B cell (primary cell): ENCODE data around the gene SKAP1. TPM values are rescaled to one million over a fixed set of nuclear protein-coding genes. Genes with fewer than 3 reads are reported as not detected.

Source experiments
- ATAC-seq: fragments of 200-7000 bp; cut with Tn5 transposase; one replicate; pipeline ENCODE4 v1.10.0; 2021; ENCODE audit warnings: low read depth, mild to moderate bottlenecking, moderate number of reproducible peaks, moderate library complexity
- CTCF ChIA-PET: fragments of 350-600 bp; sonication (Branson Sonifier 250); formaldehyde crosslinking; loops from one replicate; lab custom pipeline; 2021; ENCODE audit warnings: antibody characterized with exemption, inconsistent platforms; lab: Charles Lee
- POLR2A ChIA-PET: fragments of 350-600 bp; sonication (Branson Sonifier 250); formaldehyde crosslinking; loops from one replicate; lab custom pipeline; 2021; ENCODE audit warnings: antibody characterized with exemption; lab: Charles Lee
- DNase-seq: peaks from one replicate; pipeline ENCODE4 v3.0.0; 2013
- H2AFZ ChIP-seq: 2 replicates; pipeline ENCODE4 v1.6.1; 2012; ENCODE audit warnings: mild to moderate bottlenecking, low read depth, low read length; ENCODE audit not compliant: insufficient read depth, poor library complexity, severe bottlenecking
- H3K27ac ChIP-seq, 2 donors: 1 replicate in 1 of 2; 2 replicates in 1 of 2; pipeline ENCODE4 v1.5.1; 2012 to 2013; ENCODE audit warnings: low read length in 2 of 2, mild to moderate bottlenecking in 2 of 2, moderate library complexity in 1 of 2
- H3K27me3 ChIP-seq, 4 experiments: fragments of 200-600 bp in 1 of 4; sonication (generic) in 1 of 4; replicated peaks in 1 of 4; 1 replicate in 2 of 4; 2 replicates in 2 of 4; pipeline versions ENCODE4 v1.6.1 to v1.7.0; 2013 to 2016; ENCODE audit warnings: low read length in 3 of 4, mild to moderate bottlenecking in 2 of 4, mixed read lengths in 1 of 4, moderate library complexity in 1 of 4; ENCODE audit not compliant: insufficient read depth in 4 of 4, control insufficient read depth in 3 of 4; ENCODE audit errors: control extremely low read depth in 1 of 4
- H3K36me3 ChIP-seq, 2 experiments: replicated peaks in 1 of 2; 1 replicate in 1 of 2; 2 replicates in 1 of 2; pipeline versions ENCODE4 v1.6.1 to v1.7.1; 2013; ENCODE audit warnings: low read length in 1 of 2; ENCODE audit not compliant: insufficient read depth in 2 of 2, control insufficient read depth in 1 of 2; ENCODE audit errors: control extremely low read depth in 1 of 2, extremely low read depth in 1 of 2
- H3K4me1 ChIP-seq, 2 donors: fragments of 200-600 bp in 1 of 2; sonication (generic) in 1 of 2; 1 replicate in 1 of 2; 2 replicates in 1 of 2; pipeline versions ENCODE4 v1.5.1 to v1.6.1; 2013 to 2017; ENCODE audit warnings: low read length in 2 of 2; ENCODE audit not compliant: control insufficient read depth in 2 of 2, insufficient read depth in 2 of 2
- H3K4me2 ChIP-seq: replicated peaks from 2 replicates; pipeline ENCODE3; 2012; ENCODE audit warnings: mild to moderate bottlenecking, low read depth, low read length; ENCODE audit not compliant: poor library complexity, severe bottlenecking
- H3K4me3 ChIP-seq, 5 experiments: fragments of 200-600 bp in 1 of 5; sonication (generic) in 1 of 5; 1 replicate in 3 of 5; 2 replicates in 2 of 5; pipeline versions ENCODE4 v1.5.1 to v1.7.0; 2011 to 2016; ENCODE audit warnings: low read length in 4 of 5, mild to moderate bottlenecking in 4 of 5, low read depth in 2 of 5, control low read depth in 1 of 5, moderate library complexity in 1 of 5; ENCODE audit not compliant: insufficient read depth in 1 of 5; ENCODE audit errors: control extremely low read depth in 1 of 5, extremely low read depth in 1 of 5
- H3K79me2 ChIP-seq: fragments of 200-600 bp; sonication (generic); one replicate; pipeline ENCODE4 v1.6.0; 2016; ENCODE audit warnings: low read length; ENCODE audit not compliant: control insufficient read depth, insufficient read depth
- H3K9ac ChIP-seq: fragments of 200-600 bp; sonication (generic); 2 replicates; pipeline ENCODE4 v1.6.1; 2017; ENCODE audit warnings: mild to moderate bottlenecking, low read length, moderate library complexity
- H3K9me3 ChIP-seq, 3 donors: one replicate each; pipeline versions ENCODE4 v1.6.1 to v1.7.1; 2013; ENCODE audit warnings: low read length in 2 of 3; ENCODE audit not compliant: control insufficient read depth in 2 of 3, insufficient read depth in 1 of 3; ENCODE audit errors: control extremely low read depth in 1 of 3
- H4K20me1 ChIP-seq: 2 replicates; pipeline ENCODE4 v1.6.0; 2012; ENCODE audit warnings: mild to moderate bottlenecking, low read length; ENCODE audit not compliant: insufficient read depth, control insufficient read depth, poor library complexity, severe bottlenecking
- H3K27ac Mint-ChIP-seq: one replicate; pipeline ENCODE4 v1.8.0; 2021; ENCODE audit warnings: mixed read lengths
- H3K27me3 Mint-ChIP-seq: one replicate; pipeline ENCODE4 v1.8.0; 2021; ENCODE audit warnings: mixed read lengths
- H3K4me1 Mint-ChIP-seq: one replicate; pipeline ENCODE4 v1.8.0; 2021; ENCODE audit warnings: mixed read lengths
- H3K4me3 Mint-ChIP-seq: one replicate; pipeline ENCODE4 v1.8.0; 2021; ENCODE audit warnings: mixed read lengths
- H3K9me3 Mint-ChIP-seq: one replicate; pipeline ENCODE4 v1.8.0; 2022; ENCODE audit warnings: mixed read lengths; ENCODE audit not compliant: insufficient read depth
- CTCF ChIP-seq: fragments of 200-600 bp; IDR thresholded peaks from one replicate; pipeline ENCODE4 v1.8.0; 2022; ENCODE audit warnings: antibody characterized with exemption, mild to moderate bottlenecking
- EZH2 ChIP-seq: IDR thresholded peaks from 2 replicates; pipeline ENCODE4 v1.6.1; 2012; ENCODE audit warnings: borderline replicate concordance, low read depth, mild to moderate bottlenecking, moderate library complexity, low read length; ENCODE audit not compliant: insufficient read depth, poor library complexity, severe bottlenecking
- WGBS: methylation state at CpG from one replicate; pipeline ENCODE4 v1.1.5; 2013; ENCODE audit warnings: missing lambda C conversion rate; ENCODE audit not compliant: insufficient coverage; 5-methylcytosine and 5-hydroxymethylcytosine counted together
- intact Hi-C: fragments of 100-400 bp; cut with micrococcal nuclease; formaldehyde crosslinking; loops from one replicate; pipeline ENCODE4 v1.10.0; 2022
- polyA plus RNA-seq: library from polyadenylated mRNA; depleted of rRNA; stranded (reverse); fragments of >200 nt; gene quantifications from 2 replicates; pipeline ENCODE4 v1.2.3, GENCODE V29; 2012
- total RNA-seq, 2 donors: library from RNA; stranded (reverse); fragments of 120-200 nt in 1 of 2; gene quantifications; 1 replicate in 1 of 2; 2 replicates in 1 of 2; pipeline versions ENCODE4 v1.2.3 to v1.2.4, GENCODE V29; 2013 to 2022

Gene SKAP1
- total and polyA plus RNA-seq, 2 donors (not counting 1 experiment from before 2014, with no cell fraction given), result 33.1 to 37.3 TPM

DNA sequence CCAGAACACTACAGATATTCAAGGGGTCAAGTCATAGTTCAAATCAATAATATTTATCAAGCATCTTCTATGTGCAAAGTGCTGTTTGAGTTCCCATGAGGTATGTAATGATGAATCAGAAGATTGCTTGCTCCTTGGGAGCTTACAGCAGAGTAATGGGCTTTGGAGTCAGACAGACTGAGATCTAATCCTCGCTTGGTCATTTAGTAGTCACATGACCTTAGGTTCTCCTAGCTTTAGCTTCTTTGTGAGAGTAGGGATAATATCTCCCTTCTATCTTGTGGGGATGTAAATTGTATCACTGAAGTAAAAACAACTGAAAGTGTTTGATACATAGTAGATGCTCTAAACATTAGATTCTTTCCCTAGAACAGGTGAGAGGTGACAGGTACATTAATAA is 292.4 kb downstream of the SKAP1 start:
- peaks cover 0 to 2% of the 10 kb centered on the region in 2 experiments for H3K36me3 ChIP-seq
- no peaks in the 10 kb centered on the region for H3K9me3 ChIP-seq
- Mint-ChIP-seq H3K27me3 (no peaks in the 10 kb centered on the region), H3K27ac (no peak overlapping the region), H3K4me1 (peaks cover 12% of the 10 kb centered on the region), H3K4me3 (no peak overlapping the region), H3K9me3 (no peaks in the 10 kb centered on the region)
- no peak for DNase-seq
- no peaks in the 10 kb centered on the region for H3K4me1 ChIP-seq
- no CpG with 5 or more reads among the region's 1 CpG for WGBS
- no peaks in the 10 kb centered on the region for H3K27me3 ChIP-seq
- ChIA-PET POLR2A (no interaction called here), CTCF (interaction anchor here (0.6 to 1.4 kb wide), 2 partner anchors 58 to 1116 kb away, joined by 3 to 7 read pairs; no protein-coding TSS in a partner anchor)
- H4K20me1 ChIP-seq, result no peaks in the 10 kb centered on the region
- intact Hi-C loops, result no loop called here
- no peak for TF ChIP-seq EZH2
- no peak for TF ChIP-seq CTCF
- H3K4me3 ChIP-seq, result no peak overlapping the region
- H3K79me2 ChIP-seq, result no peaks in the 10 kb centered on the region
- H3K4me2 ChIP-seq, result no peak overlapping the region
- H3K9ac ChIP-seq, result no peak overlapping the region
- no peak overlapping the region for H3K27ac ChIP-seq
- no peak for ATAC-seq
- H2AFZ ChIP-seq, result no peak overlapping the region

- intact Hi-C loops, result loop anchor here (1.0 kb wide), 1 partner anchor 483 kb away; no protein-coding TSS in a partner anchor
- no peaks in the 10 kb centered on the region for H3K4me1 ChIP-seq
- H4K20me1 ChIP-seq, result no peaks in the 10 kb centered on the region
- H3K4me3 ChIP-seq, result no peak overlapping the region
- no peak overlapping the region for H3K4me3 Mint-ChIP-seq
- ChIA-PET POLR2A (interaction anchor here (0.6 kb wide), 1 partner anchor 38 kb away, joined by 7 read pairs; no protein-coding TSS in a partner anchor), CTCF (interaction anchor here (1.1 to 9.4 kb wide), 8 partner anchors 11 to 484 kb away, joined by 3 to 237 read pairs (median 7); no protein-coding TSS in a partner anchor)
- peaks cover 8% of the 10 kb centered on the region for H3K4me1 Mint-ChIP-seq
- H3K27ac ChIP-seq, result no peak overlapping the region
- H3K9ac ChIP-seq, result no peak overlapping the region
- no peaks in the 10 kb centered on the region for H3K27me3 Mint-ChIP-seq
- H3K9me3 ChIP-seq, result no peaks in the 10 kb centered on the region
- TF ChIP-seq EZH2 (no peak), CTCF (no peak)
- H3K9me3 Mint-ChIP-seq, result no peaks in the 10 kb centered on the region
- peaks cover 0 to 3% of the 10 kb centered on the region in 2 experiments for H3K36me3 ChIP-seq
- H2AFZ ChIP-seq, result no peak overlapping the region
- 100% methylated on average over 2 of the region's 3 CpGs for WGBS
- no peaks in the 10 kb centered on the region for H3K79me2 ChIP-seq
- ATAC-seq, result no peak
- H3K4me2 ChIP-seq, result no peak overlapping the region
- no peak overlapping the region for H3K27ac Mint-ChIP-seq
- no peak for DNase-seq
- no peaks in the 10 kb centered on the region for H3K27me3 ChIP-seq
These were observed 295.0 kb downstream of the SKAP1 start for GRCh38 chr17:48134912-48135480.
